Suppressor macrophage treated with lipopolysaccharide for 1 hour (primary cell): ENCODE data around the gene PC.

Experiments
- DNase-seq, 3 donors: peaks; one replicate each; pipeline ENCODE4 v3.0.0-alpha.2; 2020 to 2022

PC gene

GRCh38 chr11:66853242-66854229, 104.6 kb downstream of the PC start:
- DNase-seq, result no peak

GRCh38 chr11:66852466-66853241, 105.5 kb downstream of the PC start:
- no peak for DNase-seq

DNA sequence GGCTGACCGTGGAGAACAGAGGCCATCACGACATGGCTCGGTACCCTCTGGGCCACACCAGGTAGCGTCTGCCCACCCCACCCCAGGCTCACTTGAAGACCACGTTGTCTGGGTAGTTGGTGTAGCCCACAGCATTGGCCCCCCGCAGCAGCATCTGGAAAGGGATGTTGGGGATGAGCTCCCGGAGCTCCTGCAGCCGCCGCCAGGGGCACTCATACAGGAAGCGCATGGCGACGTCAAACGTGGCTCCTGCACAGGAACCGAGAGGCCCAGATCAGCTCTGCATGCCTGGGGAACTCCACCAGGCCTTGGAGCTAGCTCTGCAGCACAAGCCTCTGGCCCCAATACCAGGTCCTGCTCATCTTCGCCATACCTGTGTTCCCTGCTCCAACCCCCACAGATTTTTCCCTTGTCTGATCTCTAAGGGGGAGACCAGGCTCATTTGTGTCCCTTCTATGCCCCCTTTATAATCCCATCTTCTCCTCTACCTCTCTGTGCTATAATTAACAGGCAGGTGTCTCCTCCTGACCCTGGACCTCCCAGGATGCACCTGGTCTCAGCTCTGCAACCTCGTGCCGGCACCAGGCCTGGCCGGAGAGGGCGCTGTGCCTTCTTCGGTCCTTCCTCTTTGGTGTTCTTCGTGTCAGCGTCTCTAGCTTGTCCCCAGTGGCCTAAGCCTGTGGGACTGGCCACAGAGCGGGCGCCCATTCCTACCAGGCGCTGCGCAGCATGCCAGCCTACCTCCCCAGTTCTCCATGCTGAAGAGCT, 106.3 kb downstream of the PC start:
- DNase-seq, result peak; percentile 37 to 62 (median 48)

DNA sequence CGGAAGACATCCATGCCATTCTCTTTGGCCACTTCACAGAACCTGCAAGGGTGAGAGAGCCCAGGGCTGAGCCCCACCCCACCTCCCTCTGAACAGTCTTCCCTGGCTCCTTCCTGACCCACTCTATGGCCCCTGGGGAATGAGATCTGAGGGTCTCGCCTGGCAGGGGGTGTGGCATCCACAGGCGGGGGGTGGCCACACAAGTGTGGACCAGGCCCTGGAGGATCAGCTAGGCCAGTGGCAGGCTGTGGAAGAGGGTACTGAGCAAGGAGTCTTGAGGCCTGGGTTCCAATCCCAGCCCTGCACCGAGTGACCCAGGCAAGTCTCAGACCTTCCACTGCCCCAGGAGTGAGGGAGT, 107.0 kb downstream of the PC start:
- DNase-seq, result no peak

DNA sequence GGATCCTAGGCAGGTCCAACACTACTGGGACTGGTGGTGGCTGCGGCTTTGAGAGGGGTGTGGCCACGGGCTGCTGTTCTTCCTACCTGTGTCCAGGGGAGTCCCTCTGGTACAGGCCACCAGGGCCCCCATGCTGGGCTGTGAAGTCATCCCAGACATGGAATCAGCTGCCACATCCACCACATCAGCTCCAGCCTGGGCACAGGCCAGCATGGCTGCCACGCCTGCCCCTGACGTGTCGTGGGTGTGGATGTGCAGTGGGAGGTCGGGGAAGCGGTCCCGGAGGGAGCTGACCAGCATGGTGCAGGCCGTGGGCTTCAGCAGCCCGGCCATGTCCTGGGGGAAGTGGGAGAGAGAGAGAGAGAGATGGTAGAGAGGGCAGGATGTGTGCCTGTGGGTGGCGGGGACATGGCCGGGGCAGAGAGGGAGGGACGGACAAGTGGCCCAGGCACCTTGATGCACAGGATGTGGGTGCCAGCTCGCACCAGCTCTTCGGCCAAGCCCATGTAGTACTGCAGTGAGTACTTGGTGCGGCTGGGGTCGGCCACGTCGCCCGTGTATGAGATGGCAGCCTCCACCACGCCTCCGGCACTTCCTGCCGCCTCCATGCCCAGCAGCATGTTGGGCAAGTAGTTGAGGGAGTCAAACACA, 107.5 kb downstream of the PC start:
- no peak for DNase-seq

- DNase-seq, result no peak
Observed at GRCh38 chr11:66850235-66850587, 108.0 kb downstream of the PC start.

GRCh38 chr11:66849501-66850234, 108.5 kb downstream of the PC start:
- no peak for DNase-seq

DNA sequence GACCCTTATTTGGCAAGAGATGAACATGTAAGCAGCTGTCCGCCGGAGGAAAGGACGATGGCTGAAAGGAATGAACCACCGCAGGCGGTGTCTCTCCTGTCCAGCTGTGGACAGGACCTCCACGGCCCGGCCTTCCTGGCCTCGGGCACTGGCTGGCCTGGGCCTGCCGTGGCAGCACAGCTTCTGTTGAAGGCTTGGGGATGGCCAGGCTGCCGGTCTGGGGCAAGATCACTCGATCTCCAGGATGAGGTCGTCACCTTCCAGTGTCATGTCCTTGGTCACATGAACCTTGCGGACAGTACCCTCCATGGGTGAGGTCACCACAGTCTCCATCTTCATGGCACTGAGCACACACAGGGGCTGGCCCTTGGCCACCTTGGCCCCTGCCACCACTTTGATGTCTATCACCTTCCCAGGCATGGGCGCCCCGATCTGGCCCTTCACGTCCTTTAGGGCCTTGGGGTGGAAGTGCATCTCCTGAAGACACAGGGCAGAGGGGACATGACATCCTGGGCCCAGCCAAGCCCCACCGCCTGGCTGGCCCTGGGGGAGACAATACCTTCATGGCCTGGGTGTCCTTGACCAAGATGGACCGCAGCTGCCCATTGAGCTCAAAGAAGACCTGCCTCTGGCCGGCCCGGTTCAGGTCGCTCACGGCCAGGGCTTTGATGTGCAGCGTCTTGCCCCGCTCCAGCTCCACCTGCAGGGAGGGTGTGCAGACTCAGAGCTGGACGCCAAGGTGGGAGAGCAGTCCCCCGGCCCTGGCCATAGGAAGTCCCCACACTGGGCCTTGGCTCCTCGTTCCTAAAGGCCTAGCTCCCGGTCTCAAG, 109.3 kb downstream of the PC start:
- no peak for DNase-seq

- DNase-seq, result no peak
Observed at GRCh38 chr11:66847461-66848232, 110.5 kb downstream of the PC start.

- DNase-seq, result peak; percentile 60 to 63 (median 61)
Observed at GRCh38 chr11:66846671-66847091, 111.5 kb downstream of the PC start.

DNA sequence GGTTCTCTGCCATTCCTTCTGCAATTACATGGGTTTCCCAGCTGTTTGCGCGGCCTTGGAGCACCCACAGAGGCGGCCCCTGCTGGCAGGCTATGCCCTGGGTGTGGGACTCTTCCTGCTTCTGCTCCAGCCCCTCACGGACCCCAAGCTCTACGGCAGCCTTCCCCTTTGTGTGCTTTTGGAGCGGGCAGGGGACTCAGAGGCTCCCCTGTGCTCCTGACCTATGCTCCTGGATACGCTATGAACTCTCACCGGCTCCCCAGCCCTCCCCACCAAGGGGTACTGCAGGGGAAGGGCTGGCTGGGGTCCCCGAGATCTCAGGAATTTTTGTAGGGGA, 112.3 kb downstream of the PC start:
- no peak for DNase-seq

DNA sequence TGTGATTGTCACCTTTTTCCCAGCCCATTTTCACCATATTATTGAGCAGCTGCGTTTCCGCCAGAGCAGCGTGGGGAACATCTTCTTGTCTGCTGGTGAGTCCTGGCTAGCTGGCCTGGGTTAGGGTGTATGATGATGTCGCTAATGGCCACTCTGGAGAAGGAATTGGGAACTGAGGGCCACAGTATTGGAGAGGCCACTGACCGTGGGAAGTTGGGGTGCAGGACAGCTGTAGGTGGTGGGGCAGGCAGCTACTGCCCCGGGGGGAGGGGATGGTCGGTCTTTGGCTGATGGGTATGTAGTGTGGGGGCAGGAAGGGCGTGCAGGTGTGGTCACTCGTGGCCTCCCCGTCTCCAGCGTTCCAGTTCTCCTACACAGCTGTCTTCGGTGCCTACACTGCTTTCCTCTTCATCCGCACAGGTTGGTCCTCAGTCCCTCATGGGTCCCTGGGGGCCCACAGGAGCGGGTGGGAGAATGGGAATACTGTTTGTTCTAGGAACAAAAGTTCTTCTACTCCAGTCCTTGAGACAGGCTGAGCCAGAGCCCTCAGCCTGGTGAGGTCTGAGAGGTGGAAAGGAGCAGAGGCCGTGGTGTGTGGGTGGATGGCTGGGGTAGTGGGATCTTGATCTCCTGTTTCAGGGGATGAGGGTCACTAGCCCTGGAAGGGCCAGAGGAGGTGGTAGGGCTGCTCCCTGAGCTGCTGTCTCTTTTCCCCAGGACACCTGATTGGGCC, 112.9 kb downstream of the PC start:
- no peak for DNase-seq

DNA sequence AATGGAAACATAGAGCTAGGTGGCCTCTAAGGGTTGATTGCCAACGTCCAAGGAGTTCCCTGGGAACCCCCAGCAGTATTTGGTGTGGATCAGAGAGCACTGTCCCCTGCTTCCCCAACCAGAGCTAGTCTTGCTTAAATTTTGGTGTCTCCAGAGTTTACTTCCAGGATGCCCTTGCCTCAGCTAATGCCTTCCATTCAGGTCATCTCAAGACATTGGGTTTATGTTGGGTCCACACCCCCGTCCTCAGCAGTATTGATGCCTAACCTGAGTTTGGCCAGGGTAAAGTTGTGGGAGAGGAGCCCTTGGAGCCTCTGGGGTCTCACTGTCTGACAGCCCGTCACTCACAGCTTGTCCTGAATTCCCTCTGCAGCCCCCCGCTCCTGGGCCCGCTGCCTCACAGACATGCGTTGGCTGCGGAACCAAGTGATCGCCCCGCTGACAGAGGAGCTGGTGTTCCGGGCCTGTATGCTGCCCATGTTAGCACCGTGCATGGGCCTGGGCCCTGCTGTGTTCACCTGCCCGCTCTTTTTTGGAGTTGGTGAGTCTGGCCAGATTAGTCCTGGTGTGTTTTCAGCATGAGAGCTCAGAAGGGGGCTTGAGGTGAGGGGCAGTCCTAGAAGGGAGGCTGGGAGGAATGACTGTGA, 113.6 kb downstream of the PC start:
- DNase-seq, result no peak

GRCh38 chr11:66843776-66844495, 114.2 kb downstream of the PC start:
- no peak for DNase-seq

DNA sequence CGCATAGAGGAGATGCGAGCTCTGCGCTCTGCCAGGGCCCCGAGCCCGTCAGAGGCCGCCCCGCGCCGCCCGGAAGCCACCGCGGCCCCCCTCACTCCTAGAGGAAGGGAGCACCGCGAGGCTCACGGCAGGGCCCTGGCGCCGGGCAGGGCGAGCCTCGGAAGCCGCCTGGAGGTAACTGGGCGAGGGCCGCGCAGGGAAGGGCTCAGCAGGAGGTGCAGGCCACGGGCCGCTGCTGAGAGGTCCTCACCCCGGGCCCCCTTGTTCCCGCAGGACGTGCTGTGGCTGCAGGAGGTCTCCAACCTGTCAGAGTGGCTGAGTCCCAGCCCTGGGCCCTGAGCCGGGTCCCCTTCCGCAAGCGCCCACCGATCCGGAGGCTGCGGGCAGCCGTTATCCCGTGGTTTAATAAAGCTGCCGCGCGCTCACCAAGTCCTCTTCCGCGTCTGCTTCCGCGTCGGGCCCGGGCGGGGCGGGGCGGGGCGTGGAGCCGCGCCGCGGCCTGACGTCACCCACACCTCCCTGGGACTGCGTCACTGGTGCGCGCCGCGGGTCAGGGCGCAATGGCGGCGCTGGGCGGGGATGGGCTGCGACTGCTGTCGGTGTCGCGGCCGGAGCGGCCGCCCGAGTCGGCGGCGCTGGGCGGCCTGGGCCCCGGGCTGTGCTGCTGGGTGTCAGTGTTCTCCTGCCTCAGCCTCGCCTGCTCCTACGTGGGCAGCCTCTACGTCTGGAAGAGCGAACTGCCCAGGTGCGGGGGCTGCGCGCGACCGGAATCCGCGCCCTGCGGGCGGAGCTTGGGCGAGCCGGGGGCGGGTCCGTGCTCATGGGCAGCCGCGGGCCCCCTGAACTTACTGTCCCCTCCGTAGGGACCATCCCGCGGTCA, 115.0 kb downstream of the PC start, which contains the start of gene RCE1:
RCE1 (plus strand) TSS at position 546 of the 880 bp plus-strand sequence; CDS start at position 561, 15 bp downstream.
- peak; percentile 92 to 98 (median 96) for DNase-seq

DNA sequence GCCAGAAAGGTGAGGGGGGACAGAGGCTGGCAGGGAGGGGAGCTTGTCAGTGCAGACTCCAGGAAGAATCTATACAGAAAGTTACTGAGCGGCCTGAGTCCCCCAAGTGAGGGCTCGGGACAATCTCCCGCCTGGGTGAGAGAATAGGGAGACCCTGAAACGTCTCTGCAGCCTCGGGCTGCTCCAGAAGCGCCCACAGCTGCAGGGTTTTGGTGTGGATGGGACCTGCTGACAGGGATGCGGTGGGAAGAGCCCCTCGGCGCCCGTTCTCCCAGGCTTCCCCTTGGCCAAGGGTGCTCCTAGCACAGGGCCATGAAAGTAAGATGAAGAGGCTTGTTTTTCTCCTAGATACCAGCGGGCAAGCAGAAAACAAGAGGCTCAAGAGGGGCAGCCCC, 115.7 kb downstream of the PC start:
- no peak for DNase-seq

DNA sequence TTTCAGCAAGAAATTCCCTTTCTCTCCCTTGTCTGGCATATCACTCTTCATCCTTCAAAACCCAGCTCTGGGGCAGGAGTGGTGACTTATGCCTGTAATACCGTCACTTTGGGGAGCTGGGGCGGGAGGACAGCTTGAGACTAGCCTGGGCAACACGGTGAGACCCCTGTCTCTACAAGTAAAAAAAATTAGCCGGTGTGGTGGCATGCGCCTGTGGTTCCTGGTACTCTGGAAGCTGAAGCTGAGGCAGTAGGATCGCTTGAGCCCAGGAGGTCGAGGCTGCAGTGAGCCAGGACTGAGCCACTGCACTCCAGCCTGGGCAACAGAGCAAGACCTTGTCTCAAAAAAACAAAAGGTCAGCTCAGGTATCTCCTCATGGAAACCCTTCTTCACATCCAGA, 116.3 kb downstream of the PC start:
- no peak for DNase-seq
